DOHH2 (cell line): ENCODE results near the gene FBN3.

Experiments
- EZH2phosphoT487 ChIP-seq: fragments of 200-600 bp; sonication (generic); IDR thresholded peaks from 2 replicates; pipeline ENCODE4 v1.6.1; 2017; ENCODE audit warnings: borderline replicate concordance, mild to moderate bottlenecking, antibody characterized with exemption, low read length, moderate library complexity, mixed read lengths
- TF ChIP-seq, protein P1 (sequence below): fragments of 200-600 bp; sonication (generic); IDR thresholded peaks from one replicate; pipeline ENCODE4 v1.5.1; 2014; ENCODE audit warnings: antibody characterized with exemption, mild to moderate bottlenecking, low read depth, low read length; ENCODE audit not compliant: poor library complexity, severe bottlenecking

GRCh38 chr19:8127311-8127710 lies 22.1 kb downstream of the FBN3 start:
- TF ChIP-seq, protein P1, sequence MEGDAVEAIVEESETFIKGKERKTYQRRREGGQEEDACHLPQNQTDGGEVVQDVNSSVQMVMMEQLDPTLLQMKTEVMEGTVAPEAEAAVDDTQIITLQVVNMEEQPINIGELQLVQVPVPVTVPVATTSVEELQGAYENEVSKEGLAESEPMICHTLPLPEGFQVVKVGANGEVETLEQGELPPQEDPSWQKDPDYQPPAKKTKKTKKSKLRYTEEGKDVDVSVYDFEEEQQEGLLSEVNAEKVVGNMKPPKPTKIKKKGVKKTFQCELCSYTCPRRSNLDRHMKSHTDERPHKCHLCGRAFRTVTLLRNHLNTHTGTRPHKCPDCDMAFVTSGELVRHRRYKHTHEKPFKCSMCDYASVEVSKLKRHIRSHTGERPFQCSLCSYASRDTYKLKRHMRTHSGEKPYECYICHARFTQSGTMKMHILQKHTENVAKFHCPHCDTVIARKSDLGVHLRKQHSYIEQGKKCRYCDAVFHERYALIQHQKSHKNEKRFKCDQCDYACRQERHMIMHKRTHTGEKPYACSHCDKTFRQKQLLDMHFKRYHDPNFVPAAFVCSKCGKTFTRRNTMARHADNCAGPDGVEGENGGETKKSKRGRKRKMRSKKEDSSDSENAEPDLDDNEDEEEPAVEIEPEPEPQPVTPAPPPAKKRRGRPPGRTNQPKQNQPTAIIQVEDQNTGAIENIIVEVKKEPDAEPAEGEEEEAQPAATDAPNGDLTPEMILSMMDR: no peak
- TF ChIP-seq EZH2phosphoT487: no peak
